Inflammatory macrophage (primary cell): Measurements from ENCODE around the gene COL9A1.

Experiments used
- DNase-seq, 2 donors: peaks; one replicate each; pipeline ENCODE4 v3.0.0-alpha.2; 2020 to 2022

Gene COL9A1

DNA sequence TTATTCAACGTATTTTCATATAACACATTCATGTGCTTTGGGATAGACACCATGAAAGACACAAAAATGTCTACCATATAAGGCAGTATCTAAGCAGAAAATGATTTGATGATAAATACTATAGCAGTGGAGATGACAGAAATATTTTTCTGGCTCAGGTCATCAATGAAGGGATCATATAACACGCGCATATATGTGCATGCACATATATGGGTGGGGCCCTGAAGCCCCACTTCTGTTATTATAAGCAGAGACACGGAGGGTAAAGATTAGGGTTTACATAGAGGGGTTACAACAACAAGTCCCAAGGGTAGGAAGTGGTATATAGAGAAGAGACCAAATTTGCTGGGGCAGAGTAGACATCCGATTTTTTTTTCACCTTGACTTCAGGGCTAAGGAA is 16.0 kb downstream of the COL9A1 start:
- DNase-seq: no peak

DNA sequence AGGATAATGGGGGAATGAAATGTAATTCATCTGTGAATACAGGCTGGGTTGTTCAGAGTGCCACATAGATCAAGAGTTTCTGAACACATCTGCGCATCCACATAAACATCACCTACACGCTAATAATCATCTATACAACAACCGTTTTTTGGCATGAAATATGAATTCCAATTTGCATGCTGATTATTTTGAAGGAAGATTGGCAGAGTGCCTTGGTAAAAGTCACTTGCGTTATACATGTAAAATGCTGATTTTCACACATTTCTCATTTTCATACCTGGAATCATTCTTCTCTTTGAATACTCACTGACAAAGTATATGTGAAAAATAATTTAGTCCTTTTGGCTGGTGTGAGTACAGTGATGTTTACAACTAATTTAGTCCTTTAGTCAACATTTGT is 17.7 kb downstream of the COL9A1 start:
- no peak for DNase-seq

DNA sequence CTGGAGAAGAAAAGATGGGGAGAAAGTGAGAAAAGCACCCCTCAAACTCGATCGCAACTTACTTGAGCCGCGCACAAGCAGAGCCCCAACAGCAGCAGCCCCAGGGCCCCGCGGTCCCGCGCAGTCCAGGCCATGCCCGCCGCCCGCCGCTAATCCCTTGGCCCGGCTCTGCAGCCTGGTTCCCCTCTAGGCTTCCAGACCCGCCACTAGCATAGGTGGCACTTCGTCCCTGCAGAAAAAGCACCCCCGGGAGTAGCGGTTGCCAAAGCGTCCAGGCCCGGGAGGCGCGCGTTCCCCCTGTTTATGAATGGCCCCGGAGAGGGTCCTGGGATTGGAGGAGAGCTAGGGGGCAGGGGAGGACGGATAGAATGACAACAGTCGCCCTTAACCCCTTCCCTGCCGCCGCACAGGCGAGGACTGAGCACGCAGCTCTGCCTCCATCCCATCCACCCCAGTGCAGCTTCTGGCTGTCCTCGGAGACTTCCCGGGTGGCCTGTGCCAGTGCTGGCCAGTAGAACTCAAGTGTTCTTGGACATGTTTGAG is 19.9 kb downstream of the COL9A1 start:
- no peak for DNase-seq

DNA sequence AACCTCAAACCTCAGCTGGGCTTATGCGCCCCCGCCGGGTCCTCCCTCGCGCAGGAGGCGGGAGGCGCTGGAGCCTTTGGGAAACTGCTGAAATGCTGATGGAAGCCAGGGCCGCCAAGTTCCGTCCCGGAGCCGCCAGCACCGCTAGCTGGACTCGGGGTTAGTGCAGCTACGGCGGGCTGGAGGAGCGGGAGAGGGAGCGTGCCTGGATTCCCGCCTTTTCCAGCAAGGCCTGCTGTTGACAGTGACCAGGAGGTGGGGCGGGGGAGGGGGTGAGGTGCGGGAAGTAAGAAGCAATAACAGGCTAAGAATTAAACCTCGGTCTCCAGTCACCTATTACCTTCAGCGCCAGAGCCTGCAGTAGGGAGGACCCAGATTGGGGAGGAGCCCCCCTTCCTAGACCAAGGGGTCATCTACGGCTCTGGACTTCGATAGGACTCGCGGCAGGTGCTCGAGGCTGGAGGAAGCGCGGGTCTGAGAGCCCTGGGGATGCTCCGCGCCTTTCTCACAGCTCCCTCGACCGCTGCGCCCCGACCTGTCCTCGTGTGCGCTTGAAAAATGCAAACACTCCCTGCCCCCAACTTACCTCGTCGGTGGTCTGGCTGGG is 20.5 kb downstream of the COL9A1 start:
- DNase-seq: no peak

DNA sequence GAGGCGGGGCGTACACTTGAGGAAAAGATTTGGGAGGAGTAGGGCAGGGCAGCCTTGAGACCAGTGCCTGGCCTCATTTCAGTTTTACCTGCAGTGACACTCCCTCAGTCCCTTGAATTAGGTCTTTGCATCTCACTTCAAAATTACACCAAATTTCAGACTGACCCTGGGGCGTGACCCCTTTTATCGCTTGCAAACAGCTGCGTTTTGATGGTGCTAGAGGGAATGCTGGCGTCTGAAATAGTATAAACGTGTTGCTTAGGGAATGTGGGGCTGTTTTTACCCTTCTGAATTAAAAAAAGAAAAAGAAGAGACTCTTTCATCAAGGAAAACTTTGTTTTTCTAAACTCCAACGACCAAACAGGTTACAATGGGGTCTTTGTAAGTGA is 21.0 kb downstream of the COL9A1 start:
- DNase-seq: no peak

DNA sequence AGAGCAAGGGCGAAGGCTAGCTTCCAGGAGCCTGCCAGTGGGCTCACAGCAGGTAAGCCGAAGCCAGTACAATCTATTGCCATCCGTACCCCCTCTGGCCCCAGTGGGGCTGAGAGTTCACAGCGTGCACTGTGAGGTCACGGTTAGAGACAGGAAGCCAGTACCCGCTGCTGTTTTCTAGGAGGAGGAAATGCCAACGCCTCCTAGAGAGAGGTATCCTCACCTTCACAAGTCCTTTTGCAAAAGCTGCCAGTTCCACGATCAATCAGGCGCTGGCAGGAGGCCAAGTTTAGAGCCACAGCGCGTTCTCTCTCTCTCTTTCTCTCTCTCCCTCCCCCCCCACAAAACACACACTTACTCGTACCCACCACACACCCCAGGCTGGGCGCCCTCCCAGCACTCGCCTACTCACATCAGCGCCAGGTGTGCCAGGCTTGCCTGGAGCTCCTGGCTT is 22.5 kb downstream of the COL9A1 start:
- no peak for DNase-seq

DNA sequence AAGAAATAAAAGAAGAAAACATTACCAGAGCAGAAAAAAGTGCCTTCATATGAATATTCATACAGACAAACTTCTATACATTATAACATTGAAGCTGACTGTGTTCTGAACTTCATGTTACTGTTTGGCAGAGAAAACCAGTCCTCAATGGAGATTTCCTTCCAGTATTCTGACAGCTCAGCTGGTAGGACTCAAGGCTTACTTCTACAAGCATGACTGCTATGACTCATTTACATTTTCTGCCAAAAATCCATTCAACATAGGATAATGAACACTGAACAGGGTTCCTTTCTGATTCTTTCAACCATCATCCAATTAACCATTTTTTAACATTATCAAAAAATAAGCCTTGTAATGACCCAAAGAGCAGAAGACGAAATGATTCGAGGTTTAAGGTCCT is 25.4 kb downstream of the COL9A1 start:
- DNase-seq: no peak

DNA sequence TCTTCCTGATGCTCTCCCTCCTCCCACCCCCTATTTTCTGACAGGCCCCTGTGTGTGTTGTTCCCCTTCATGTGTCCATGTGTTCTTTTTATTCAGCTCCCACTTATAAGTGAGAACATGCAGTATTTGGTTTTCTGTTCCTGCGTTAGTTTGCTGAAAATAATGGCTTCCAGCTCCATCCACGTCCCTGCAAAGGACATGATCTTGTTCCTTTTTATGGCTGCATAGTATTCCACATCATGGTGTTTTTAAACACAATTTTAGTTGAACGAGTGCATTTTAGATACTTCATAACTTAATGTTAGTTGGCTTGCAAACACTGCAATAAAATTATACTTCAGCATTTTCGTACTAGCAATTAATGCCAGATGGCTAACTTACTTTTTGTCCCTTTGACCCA is 28.5 kb downstream of the COL9A1 start:
- no peak for DNase-seq

DNA sequence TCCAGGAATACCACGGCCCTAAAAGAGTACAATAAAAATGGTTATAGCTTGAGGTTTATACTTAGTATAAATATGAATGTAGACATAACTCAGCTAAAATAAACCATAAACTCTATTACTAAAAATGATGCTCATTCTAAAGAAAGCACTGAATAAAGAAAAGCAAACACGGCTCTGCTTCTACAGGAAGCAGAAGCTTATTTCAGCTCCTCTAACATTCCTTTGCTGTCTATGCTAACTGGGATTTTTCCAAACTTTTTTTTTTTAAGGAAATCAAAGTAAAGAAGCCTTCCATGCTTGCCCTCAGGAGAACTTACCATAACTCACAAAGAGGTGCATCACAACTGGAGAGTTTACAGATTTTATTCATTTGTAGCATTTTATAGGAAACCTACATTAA is 30.8 kb downstream of the COL9A1 start:
- DNase-seq: no peak

DNA sequence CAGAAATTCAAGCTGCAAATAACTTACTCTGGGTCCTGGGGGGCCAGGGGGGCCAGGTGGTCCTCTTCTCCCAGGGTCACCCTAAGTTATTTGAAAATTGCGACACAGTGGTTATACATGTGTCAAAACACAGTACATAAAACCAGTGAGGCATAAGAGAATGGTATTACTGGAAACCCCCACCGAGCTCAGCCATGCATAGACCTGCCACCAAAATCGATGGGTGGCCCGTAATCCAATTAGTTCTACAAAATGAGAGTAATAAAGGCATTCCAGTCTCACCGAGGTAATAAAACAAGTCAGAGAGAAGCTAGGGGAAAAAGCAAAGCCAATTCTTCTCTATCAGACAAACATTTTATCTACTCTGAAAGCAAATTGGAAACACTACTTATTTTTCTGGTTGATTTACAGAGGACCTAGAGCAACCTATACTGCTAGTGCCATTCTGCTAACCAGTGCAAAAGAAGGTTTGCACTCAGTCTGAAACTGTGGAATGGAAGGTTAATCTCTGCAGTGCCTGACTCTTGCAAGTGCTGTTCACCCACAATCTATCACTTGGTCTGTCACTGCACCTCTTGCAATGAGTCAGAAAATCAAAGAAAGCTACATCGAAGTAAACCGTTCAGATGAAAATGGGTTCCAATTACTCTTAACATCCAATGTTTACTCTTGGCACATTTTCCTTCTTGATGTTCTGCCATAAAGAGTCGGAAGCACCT is 32.4 kb downstream of the COL9A1 start:
- DNase-seq: no peak

DNA sequence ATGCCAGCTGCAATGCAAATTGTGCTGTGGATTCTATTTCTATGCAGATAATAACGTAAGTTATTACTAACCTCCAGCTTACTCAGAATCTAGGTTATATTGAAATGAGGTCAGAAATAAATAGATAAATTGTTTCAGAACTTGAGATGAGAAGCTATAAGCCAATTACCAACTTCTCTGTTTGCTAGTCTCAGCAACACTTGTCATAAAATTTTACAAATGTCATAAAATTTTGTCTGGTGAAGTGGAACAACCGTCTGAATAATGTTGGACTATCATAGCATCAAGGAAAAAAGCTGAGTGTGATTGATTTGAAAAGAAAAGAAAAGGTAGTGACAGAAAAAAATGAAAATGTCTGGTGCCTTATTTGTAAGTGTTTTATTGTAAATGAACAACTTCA is 36.7 kb downstream of the COL9A1 start:
- no peak for DNase-seq

DNA sequence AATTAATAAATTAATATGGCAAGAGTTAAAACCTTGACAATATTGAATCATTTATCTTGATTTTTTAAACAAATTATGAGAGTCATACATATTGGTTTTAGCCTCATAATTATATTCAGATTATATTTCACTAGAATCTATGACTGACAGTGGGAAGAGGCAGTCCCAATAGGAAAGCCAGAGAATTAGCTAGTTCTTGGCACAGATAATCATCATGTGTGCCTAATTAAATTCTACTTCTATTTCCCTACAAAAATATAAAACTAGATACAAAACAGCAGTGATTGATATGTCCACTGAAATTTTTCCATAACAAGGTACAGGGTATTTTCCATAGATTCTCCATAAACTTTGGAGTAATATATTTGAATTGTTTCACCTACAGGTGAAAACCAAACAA is 38.6 kb downstream of the COL9A1 start:
- no peak for DNase-seq

DNA sequence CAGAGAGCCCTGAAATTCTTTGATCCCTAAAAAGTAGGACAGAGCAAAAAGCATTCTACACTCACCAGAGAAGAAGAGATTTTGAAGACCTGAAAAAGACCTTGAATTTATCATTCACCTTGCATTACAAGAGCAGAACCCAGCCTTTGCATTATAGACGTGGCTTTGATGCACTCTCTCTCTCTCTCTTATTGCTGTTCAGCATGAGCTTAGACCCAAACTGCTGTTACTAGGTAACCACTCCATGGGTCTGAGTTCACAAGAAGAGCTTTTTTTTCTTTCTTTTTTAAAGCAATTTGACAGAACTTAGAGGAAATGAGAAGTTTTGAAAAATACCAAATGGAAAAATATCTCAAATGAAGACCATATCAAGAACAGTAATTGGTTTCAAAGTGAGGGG is 44.4 kb downstream of the COL9A1 start:
- no peak for DNase-seq

DNA sequence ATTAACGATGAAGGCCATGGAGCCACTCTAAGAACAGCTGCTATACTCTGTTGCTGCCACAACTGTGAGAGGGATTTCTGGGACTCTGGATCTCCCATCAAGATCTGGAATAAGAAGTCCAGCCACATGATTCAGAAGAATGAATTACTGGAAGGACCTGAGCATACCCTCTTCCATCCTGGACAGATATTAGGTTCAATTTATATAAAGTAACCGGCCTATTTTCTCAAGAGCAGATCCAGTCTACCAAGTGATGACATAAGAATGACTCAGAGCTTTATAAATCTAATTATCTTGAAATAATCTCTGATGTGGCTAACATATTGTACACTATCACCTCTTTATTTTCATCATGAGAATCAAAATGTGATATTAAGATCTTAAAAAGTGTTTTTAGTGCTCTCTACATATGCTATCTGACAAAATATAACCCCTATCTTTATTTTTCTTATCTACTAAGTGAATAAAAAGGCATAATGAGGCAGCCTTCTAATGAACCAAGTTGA is 45.1 kb downstream of the COL9A1 start:
- no peak for DNase-seq

DNA sequence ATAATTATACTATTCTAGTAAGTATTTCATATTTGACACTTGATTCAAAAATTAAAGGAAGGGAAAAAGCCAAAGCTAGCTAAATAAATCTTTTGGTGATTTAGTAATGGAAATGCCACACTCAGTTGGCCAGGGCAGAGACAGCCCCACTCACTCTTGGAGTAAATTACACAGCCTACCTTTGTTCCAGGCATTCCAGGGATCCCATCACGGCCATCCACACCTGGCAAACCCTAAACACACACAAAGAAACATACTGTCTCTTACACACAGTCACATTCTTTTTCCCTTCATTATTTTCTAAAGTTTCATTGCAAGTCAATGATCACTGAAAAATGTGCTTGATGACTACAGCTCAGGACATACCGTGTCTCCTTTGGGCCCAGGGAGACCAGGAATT is 48.1 kb downstream of the COL9A1 start:
- no peak for DNase-seq

DNA sequence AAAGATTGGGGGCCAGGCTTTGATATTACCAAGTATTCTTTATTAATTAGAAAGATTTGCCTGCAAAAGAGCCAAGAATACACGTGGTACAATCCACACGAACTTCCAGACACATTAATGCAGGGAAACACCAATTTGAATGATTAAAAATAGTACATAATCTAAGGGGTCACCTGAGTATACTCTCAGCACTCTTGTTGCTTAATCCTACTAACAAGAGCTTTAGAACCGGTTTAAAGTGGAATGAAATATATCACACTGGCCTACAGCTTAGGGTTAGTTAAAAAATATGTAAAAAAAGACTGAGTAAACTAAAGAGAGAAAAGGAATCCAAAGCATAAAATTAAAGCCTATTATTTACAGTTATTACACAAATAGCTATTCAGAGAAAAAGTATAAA is 49.0 kb downstream of the COL9A1 start:
- no peak for DNase-seq

DNA sequence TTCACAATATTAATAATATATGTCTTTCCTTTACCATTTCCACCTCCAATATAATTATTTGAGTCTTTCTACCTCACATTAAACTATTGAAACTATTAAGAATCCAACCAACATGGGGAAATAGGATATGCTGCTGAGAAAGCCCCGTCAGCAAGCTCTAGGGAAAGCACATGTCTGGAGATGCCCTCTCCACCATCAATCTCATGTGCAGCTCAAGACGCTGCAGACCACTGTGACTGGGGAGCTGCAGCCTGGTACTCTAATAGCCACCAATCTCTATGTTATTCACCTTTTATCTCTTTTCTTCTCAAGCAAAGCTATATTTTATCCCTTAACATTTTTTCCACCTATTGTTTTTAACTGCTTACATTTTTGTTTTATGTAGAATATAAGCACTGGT is 50.3 kb downstream of the COL9A1 start:
- no peak for DNase-seq

DNA sequence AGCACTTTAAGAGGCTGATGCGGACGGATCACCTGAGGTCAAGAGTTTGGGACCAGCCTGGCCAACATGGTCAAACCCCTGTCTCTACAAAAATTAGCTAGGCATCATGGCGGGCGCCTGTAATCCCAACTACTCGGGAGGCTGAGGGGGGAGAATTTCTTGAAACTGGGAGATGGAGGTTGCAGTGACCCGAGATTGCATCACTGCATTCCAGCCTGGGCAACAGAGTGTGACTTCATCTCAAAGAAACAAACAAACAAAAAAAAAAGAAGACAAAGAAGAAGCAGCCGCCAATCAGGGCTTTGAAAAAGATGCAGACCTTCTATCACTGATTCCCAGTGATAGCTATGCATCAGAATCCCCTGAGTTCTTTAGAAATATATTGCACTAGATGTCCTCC is 56.8 kb downstream of the COL9A1 start:
- DNase-seq: no peak

DNA sequence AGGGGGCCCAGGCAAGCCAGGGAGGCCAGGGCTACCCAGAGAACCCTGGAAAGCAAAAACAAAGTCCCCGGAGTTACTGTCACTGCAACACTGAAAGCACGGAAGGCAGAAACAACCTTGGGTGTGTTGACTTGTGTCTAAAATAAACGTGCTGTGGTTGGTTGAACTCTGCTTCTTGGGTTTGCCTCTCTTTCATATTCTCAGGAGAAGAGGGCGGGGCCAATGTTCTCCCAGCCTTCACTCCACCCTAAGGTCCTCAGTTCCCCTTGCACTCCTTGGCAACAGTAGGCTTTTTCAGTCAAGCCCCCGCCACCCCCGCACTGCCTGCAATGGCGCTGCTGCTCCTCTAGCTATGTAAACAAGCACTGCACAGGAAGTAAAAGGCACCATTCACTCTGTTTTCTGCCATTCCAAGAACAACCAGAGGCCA is 60.9 kb downstream of the COL9A1 start:
- no peak for DNase-seq

DNA sequence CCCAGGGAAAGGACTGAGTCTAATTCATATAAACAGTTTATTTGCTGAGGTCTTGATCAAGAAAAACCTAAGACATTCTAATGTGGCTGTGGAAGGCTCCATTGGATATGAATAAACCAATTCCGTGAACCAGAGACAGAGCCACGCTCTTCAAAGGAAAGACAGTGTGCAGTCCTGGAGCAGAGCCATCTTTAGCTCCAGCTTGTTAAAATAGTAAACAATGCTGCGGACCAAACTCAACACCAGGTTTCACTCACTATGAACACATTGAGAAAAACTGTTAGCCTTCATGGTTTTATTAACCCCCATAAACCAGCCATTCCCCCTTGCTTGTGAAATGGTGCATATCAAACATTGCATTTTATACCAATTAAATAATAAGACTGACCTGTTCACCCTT is 61.9 kb downstream of the COL9A1 start:
- no peak for DNase-seq

DNA sequence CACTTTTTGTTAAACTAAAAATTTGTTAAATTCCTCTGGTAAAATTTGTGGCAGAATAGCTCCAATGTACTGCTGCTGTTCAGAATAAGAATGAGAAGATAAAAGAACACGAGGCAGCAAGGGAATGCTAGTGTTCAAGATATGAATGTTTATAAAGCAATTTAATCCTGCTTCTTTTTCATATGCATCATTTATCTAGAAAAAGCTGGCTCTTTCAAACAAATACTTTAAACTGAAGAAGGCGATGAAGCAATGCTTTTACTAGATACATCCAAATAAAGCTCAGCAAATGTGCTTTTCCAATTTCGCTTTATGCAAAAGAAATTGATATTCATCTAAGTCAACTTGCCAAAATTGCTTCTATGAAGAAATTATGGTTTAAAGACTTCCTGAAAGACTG is 66.5 kb downstream of the COL9A1 start:
- DNase-seq: no peak

DNA sequence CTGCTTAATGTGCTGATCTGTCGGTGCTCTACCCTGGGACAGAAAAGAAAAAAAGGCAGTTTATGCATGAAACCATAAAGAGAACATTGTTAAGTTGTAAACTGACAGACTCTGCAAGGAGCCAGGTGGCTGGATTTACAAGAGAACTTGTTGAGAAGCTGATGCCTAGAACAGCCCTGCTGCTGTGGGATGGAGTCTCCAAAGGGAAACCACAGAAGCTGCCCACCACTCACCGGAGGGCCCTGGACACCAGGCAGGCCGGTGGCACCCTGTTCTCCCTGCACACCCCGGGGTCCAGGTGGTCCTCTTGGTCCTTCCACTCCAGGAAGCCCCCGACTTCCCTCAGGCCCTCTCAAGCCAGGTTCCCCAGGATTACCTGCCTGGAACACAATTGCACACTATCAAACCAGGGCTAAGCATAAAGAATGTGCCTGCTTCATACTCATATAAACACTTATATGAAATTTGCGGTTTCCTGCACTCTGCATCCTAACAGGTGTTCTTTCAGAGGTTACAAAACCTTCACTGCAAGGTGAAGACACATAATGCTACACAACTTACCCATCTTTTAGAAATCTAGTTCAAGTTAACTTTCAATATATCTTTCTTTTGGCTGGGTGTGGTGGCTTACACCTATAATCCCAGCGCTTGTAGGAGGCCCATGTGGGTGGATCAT is 68.2 kb downstream of the COL9A1 start:
- no peak for DNase-seq

DNA sequence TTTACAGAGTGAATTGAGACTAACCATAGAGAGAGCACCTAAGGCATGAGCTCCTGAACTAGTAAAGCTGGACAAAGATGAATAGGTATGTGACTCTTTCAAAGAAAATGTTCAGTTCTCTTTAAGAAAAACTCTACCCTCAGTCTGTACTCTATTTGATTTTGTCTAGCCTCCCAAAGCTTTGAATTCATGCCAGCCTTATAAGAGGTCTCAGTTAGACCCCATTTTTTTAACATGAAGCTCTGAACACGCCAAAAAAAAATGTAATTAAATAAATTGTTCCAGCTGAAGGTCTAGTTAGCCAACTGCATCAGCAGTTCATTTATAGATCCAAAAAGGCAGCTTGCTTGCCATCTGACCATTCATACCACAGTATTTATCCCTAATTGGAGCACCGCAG is 71.6 kb downstream of the COL9A1 start:
- no peak for DNase-seq

DNA sequence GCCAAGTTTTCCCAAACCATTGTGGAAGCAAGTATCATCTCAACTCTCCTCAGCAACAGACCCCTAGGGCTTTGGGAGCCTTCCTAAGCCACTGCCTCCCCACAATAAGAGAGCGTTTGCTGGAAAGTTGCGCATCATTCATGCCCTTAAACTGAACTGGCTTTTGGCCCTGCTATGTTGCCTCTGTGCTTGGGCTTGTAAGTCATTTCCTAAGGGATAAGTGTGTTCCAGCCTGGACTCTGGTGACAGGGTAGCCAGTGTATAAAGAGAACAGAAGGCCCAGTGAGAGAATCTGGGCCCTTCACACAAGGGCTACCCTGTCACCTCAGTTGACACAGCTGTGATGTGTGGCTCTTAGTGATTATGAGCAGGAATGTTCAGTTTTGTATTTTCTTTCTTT is 77.8 kb downstream of the COL9A1 start:
- DNase-seq: no peak
